ENCODE data around the gene SRSF11.
"Not testable (repeated sequence)": the region's sequence is repeated elsewhere in the genome, so short reads cannot be mapped to it uniquely, and the experiment has no call there.

SRSF11 gene

GRCh38 chr1:70202173-70202758 is 18.9 kb upstream of the SRSF11 start:
- no peaks in the 10 kb centered on the region for H3K36me3 ChIP-seq (ENCODE audit: control insufficient read depth in 2 of 2, insufficient read depth in 2 of 2, low read length in 2 of 2)
- no peak overlapping the region for H3K27ac ChIP-seq (ENCODE audit: low read length)
- peaks cover 6% of the 10 kb centered on the region for H3K4me1 ChIP-seq (ENCODE audit: control insufficient read depth, insufficient read depth, low read length)
- no peak overlapping the region for H3K9ac ChIP-seq (ENCODE audit: low read length in 2 of 2)
- H3K9me3 ChIP-seq (ENCODE audit: control insufficient read depth in 2 of 2, low read length in 2 of 2) = no peaks in the 10 kb centered on the region
- no peak overlapping the region for H3K4me3 ChIP-seq (ENCODE audit: low read length in 2 of 2)
- H3K27me3 ChIP-seq (ENCODE audit: control insufficient read depth in 1 of 2, insufficient read depth in 2 of 2, low read length in 2 of 2) = no peaks in the 10 kb centered on the region

DNA sequence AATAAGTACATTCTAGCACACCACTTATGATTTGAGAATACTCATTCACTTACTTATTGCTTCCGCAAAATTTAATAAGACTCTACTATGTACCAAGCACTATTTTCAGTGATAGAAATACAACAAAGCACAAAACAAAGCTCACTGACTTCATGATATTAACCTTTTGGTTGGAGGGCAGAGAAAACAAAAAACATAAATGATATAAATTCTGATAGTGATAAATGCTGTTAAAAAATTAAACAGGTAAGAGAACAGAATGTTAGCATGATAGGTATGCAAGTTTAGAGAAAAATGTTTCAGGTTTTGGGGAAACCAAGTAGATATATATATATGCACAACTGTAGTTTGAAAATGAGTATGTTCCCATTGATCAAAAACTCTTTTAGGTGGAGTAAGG is 17.0 kb upstream of the SRSF11 start:
- no peaks in the 10 kb centered on the region for H3K9me3 ChIP-seq (ENCODE audit: control insufficient read depth in 2 of 2, low read length in 2 of 2)
- H3K36me3 ChIP-seq (ENCODE audit: control insufficient read depth in 2 of 2, insufficient read depth in 2 of 2, low read length in 2 of 2) = peaks cover 0 to 4% of the 10 kb centered on the region in 2 donors
- H3K27ac ChIP-seq (ENCODE audit: low read length) = no peak overlapping the region
- peak overlapping the region in 1 of 2 donors; percentile 95 for H3K9ac ChIP-seq (ENCODE audit: low read length in 2 of 2)
- peaks cover 12% of the 10 kb centered on the region for H3K4me1 ChIP-seq (ENCODE audit: control insufficient read depth, insufficient read depth, low read length)
- H3K27me3 ChIP-seq (ENCODE audit: control insufficient read depth in 1 of 2, insufficient read depth in 2 of 2, low read length in 2 of 2) = no peaks in the 10 kb centered on the region
- H3K4me3 ChIP-seq (ENCODE audit: low read length in 2 of 2) = peak overlapping the region; percentile 88 to 99

DNA sequence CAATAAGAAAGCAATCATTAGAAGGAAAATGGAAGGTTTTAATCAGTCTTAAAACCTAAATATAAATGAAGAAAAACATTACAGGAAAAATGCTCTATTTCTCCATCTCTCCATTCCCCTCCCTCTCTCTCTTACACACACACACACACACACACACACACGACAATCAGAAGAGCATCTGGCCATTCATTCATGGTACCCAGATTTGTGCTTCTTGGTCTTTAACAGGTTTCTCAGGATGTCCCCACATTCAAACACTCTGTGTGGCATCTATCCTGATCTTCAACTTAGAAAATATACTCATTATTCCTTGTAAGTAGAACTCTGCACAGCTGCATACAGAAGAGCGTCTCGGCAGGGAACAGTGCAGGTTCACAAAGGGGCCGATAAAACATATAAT is 16.6 kb upstream of the SRSF11 start:
- Histone ChIP-seq H3K4me3 (ENCODE audit: low read length in 2 of 2) (peak overlapping the region; percentile 88 to 99), H3K9ac (ENCODE audit: low read length in 2 of 2) (peak overlapping the region; percentile 95 to 100), H3K9me3 (ENCODE audit: control insufficient read depth in 2 of 2, low read length in 2 of 2) (no peaks in the 10 kb centered on the region), H3K27ac (ENCODE audit: low read length) (peak overlapping the region; percentile 97), H3K36me3 (ENCODE audit: control insufficient read depth in 2 of 2, insufficient read depth in 2 of 2, low read length in 2 of 2) (peaks cover 0 to 4% of the 10 kb centered on the region in 2 donors), H3K4me1 (ENCODE audit: control insufficient read depth, insufficient read depth, low read length) (peaks cover 12% of the 10 kb centered on the region), H3K27me3 (ENCODE audit: control insufficient read depth in 1 of 2, insufficient read depth in 2 of 2, low read length in 2 of 2) (no peaks in the 10 kb centered on the region)

DNA sequence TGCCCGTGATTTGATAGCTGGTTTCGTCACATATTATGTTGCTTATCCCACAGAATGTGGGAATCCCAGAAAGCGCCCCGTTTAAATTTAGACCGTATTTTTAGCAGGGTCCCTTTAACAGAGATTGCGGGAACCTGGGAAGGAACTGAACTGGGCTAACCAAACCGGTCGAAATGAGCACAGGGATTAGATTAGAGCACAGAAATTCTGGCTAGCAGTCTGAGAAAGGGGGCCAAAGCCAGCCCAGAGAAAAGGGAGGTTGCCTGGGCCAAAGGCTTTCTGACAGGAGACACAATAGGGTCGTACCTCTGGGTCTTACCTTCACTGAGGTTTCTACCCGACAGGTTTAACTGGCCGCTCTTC is 16.1 kb upstream of the SRSF11 start:
- Histone ChIP-seq H3K4me3 (ENCODE audit: low read length in 2 of 2) (peak overlapping the region; percentile 88 to 99), H3K4me1 (ENCODE audit: control insufficient read depth, insufficient read depth, low read length) (peaks cover 13% of the 10 kb centered on the region), H3K36me3 (ENCODE audit: control insufficient read depth in 2 of 2, insufficient read depth in 2 of 2, low read length in 2 of 2) (peaks cover 0 to 4% of the 10 kb centered on the region in 2 donors), H3K27ac (ENCODE audit: low read length) (peak overlapping the region; percentile 97), H3K9me3 (ENCODE audit: control insufficient read depth in 2 of 2, low read length in 2 of 2) (no peaks in the 10 kb centered on the region), H3K9ac (ENCODE audit: low read length in 2 of 2) (peak overlapping the region; percentile 95 to 100), H3K27me3 (ENCODE audit: control insufficient read depth in 1 of 2, insufficient read depth in 2 of 2, low read length in 2 of 2) (no peaks in the 10 kb centered on the region)

GRCh38 chr1:70205434-70206118 is 15.6 kb upstream of the SRSF11 start, which contains the start of gene LRRC40:
Gene LRRC40, minus strand, starts transcription at chr1:70205579. Its CDS starts 39 bp downstream, at chr1:70205540.
- no peaks in the 10 kb centered on the region for H3K27me3 ChIP-seq (ENCODE audit: control insufficient read depth in 1 of 2, insufficient read depth in 2 of 2, low read length in 2 of 2)
- H3K9ac ChIP-seq (ENCODE audit: low read length in 2 of 2) = peak within 1 kb of the TSS; percentile 95 to 100
- peak within 1 kb of the TSS; percentile 97 for H3K27ac ChIP-seq (ENCODE audit: low read length)
- peak within 1 kb of the TSS; percentile 88 to 99 for H3K4me3 ChIP-seq (ENCODE audit: low read length in 2 of 2)
- H3K4me1 ChIP-seq (ENCODE audit: control insufficient read depth, insufficient read depth, low read length) = peaks cover 16% of the 10 kb centered on the region
- H3K36me3 ChIP-seq (ENCODE audit: control insufficient read depth in 2 of 2, insufficient read depth in 2 of 2, low read length in 2 of 2) = peaks cover 0 to 4% of the 10 kb centered on the region in 2 donors
- no peaks in the 10 kb centered on the region for H3K9me3 ChIP-seq (ENCODE audit: control insufficient read depth in 2 of 2, low read length in 2 of 2)

- not testable (repeated sequence) for H3K9me3 ChIP-seq (ENCODE audit: control insufficient read depth in 2 of 2, low read length in 2 of 2); H3K27ac ChIP-seq (ENCODE audit: low read length); H3K36me3 ChIP-seq (ENCODE audit: control insufficient read depth in 2 of 2, insufficient read depth in 2 of 2, low read length in 2 of 2); H3K27me3 ChIP-seq (ENCODE audit: control insufficient read depth in 1 of 2, insufficient read depth in 2 of 2, low read length in 2 of 2)
- peak overlapping the region in 1 of 2 donors; percentile 95 for H3K9ac ChIP-seq (ENCODE audit: low read length in 2 of 2)
- H3K4me3 ChIP-seq (ENCODE audit: low read length in 2 of 2) = peak overlapping the region; percentile 88 to 99
- H3K4me1 ChIP-seq (ENCODE audit: control insufficient read depth, insufficient read depth, low read length) = peaks cover 16% of the 10 kb centered on the region
Observed at GRCh38 chr1:70206833-70207232, 14.3 kb upstream of the SRSF11 start.

DNA sequence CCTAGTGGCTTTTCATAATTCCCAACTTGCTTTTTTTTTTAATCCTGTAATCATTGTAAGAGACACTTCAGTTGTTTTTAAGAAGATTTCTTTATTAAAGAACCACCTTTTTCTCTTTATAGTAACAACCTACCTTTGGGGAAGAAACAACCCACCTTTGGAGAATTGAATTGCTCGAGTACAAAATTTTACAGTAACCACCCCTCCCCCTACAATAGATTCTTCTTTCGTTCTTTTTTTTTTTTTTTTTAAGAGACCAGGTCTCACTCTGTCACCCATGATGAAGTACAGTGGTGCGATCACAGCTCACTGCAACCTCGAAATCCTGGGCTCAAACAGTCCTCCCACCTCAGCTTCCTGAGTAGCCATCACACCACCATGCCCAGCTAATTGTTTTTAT is 13.7 kb upstream of the SRSF11 start:
- Histone ChIP-seq H3K36me3 (ENCODE audit: control insufficient read depth in 2 of 2, insufficient read depth in 2 of 2, low read length in 2 of 2) (peaks cover 0 to 4% of the 10 kb centered on the region in 2 donors), H3K4me3 (ENCODE audit: low read length in 2 of 2) (peak overlapping the region in 1 of 2 donors; percentile 16), H3K9ac (ENCODE audit: low read length in 2 of 2) (no peak overlapping the region), H3K27ac (ENCODE audit: low read length) (no peak overlapping the region), H3K9me3 (ENCODE audit: control insufficient read depth in 2 of 2, low read length in 2 of 2) (no peaks in the 10 kb centered on the region), H3K4me1 (ENCODE audit: control insufficient read depth, insufficient read depth, low read length) (peaks cover 16% of the 10 kb centered on the region), H3K27me3 (ENCODE audit: control insufficient read depth in 1 of 2, insufficient read depth in 2 of 2, low read length in 2 of 2) (no peaks in the 10 kb centered on the region)

- Histone ChIP-seq H3K4me1 (ENCODE audit: control insufficient read depth, insufficient read depth, low read length) (peaks cover 16% of the 10 kb centered on the region), H3K36me3 (ENCODE audit: control insufficient read depth in 2 of 2, insufficient read depth in 2 of 2, low read length in 2 of 2) (peaks cover 0 to 4% of the 10 kb centered on the region in 2 donors), H3K27ac (ENCODE audit: low read length) (no peak overlapping the region), H3K9me3 (ENCODE audit: control insufficient read depth in 2 of 2, low read length in 2 of 2) (no peaks in the 10 kb centered on the region), H3K9ac (ENCODE audit: low read length in 2 of 2) (no peak overlapping the region), H3K27me3 (ENCODE audit: control insufficient read depth in 1 of 2, insufficient read depth in 2 of 2, low read length in 2 of 2) (no peaks in the 10 kb centered on the region), H3K4me3 (ENCODE audit: low read length in 2 of 2) (no peak overlapping the region)
Observed at GRCh38 chr1:70208292-70208691, 12.9 kb upstream of the SRSF11 start.

GRCh38 chr1:70210820-70211219 is 10.4 kb upstream of the SRSF11 start:
- Histone ChIP-seq H3K4me3 (ENCODE audit: low read length in 2 of 2) (no peak overlapping the region), H3K27ac (ENCODE audit: low read length) (no peak overlapping the region), H3K4me1 (ENCODE audit: control insufficient read depth, insufficient read depth, low read length) (peaks cover 12% of the 10 kb centered on the region), H3K27me3 (ENCODE audit: control insufficient read depth in 1 of 2, insufficient read depth in 2 of 2, low read length in 2 of 2) (no peaks in the 10 kb centered on the region), H3K9ac (ENCODE audit: low read length in 2 of 2) (no peak overlapping the region), H3K9me3 (ENCODE audit: control insufficient read depth in 2 of 2, low read length in 2 of 2) (no peaks in the 10 kb centered on the region), H3K36me3 (ENCODE audit: control insufficient read depth in 2 of 2, insufficient read depth in 2 of 2, low read length in 2 of 2) (peaks cover 0 to 6% of the 10 kb centered on the region in 2 donors)

DNA sequence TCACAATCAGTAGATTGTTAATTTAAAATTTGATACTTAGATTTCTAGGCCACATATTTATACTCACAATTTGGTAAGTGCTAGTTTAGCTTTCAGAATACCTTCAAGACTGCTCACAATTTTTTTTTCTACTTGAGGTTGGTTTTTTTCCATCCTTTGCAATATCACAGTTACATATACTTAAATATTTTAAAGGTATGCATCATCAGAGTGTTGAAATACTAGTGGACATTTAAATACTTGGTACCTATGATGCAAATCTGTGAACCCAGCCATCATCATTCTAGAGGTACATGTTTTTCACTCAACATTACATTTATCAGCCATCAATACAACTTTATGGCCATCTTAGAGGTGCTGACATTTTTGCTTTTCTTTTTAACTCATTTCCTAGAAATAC is 9.6 kb upstream of the SRSF11 start:
- no peak overlapping the region for H3K27ac ChIP-seq (ENCODE audit: low read length)

DNA sequence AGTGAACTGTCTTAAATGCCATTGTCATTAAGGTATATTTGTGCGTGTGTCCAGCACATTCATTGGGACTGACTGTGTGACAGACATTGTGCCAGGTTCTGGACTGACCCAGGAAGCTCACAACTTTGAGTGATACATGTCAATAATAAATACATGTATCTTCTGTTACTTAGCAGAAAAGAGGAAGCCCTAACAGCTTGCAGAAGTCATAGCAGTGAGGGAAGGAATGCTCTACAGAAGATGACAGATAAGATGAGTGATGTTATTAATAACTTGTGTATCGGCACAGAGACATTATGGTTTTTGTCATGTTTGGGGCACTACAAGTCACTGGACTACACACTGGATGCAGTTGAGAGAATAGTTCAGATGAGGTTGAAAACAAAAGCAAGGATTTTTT is 1.2 kb upstream of the SRSF11 start:
- no peak overlapping the region for H3K27ac ChIP-seq (ENCODE audit: low read length)
- H3K4me1 ChIP-seq (ENCODE audit: control insufficient read depth, insufficient read depth, low read length) = peaks cover 9% of the 10 kb centered on the region
- no peak overlapping the region for H3K4me3 ChIP-seq (ENCODE audit: low read length in 2 of 2)
- H3K9me3 ChIP-seq (ENCODE audit: control insufficient read depth in 2 of 2, low read length in 2 of 2) = no peaks in the 10 kb centered on the region
- H3K9ac ChIP-seq (ENCODE audit: low read length in 2 of 2) = no peak overlapping the region
- H3K27me3 ChIP-seq (ENCODE audit: control insufficient read depth in 1 of 2, insufficient read depth in 2 of 2, low read length in 2 of 2) = no peaks in the 10 kb centered on the region
- H3K36me3 ChIP-seq (ENCODE audit: control insufficient read depth in 2 of 2, insufficient read depth in 2 of 2, low read length in 2 of 2) = peaks cover 0 to 7% of the 10 kb centered on the region in 2 donors

More for the DNA sequence above, 9.6 kb upstream of the SRSF11 start:
- Histone ChIP-seq H3K9me3 (ENCODE audit: control insufficient read depth in 2 of 2, low read length in 2 of 2) (no peaks in the 10 kb centered on the region), H3K36me3 (ENCODE audit: control insufficient read depth in 2 of 2, insufficient read depth in 2 of 2, low read length in 2 of 2) (peaks cover 0 to 6% of the 10 kb centered on the region in 2 donors), H3K27me3 (ENCODE audit: control insufficient read depth in 1 of 2, insufficient read depth in 2 of 2, low read length in 2 of 2) (no peaks in the 10 kb centered on the region), H3K4me3 (ENCODE audit: low read length in 2 of 2) (no peak overlapping the region), H3K4me1 (ENCODE audit: control insufficient read depth, insufficient read depth, low read length) (peaks cover 12% of the 10 kb centered on the region), H3K9ac (ENCODE audit: low read length in 2 of 2) (no peak overlapping the region)

Measured in stomach smooth muscle (tissue), 2 donors.